Loucy (cell line): ENCODE data around the gene GUCY1A1.

Source experiments
- EZH2phosphoT487 ChIP-seq: fragments of 200-600 bp; IDR thresholded peaks from 2 replicates; pipeline ENCODE4 v1.6.1; 2018; ENCODE audit warnings: antibody characterized with exemption, mild to moderate bottlenecking, moderate library complexity, borderline replicate concordance
- TF ChIP-seq, protein P1 (sequence below): fragments of 200-600 bp; sonication (generic); conservative IDR thresholded peaks from 2 replicates; pipeline ENCODE4 v1.5.1; 2014; ENCODE audit warnings: mild to moderate bottlenecking, antibody characterized with exemption, low read length

DNA sequence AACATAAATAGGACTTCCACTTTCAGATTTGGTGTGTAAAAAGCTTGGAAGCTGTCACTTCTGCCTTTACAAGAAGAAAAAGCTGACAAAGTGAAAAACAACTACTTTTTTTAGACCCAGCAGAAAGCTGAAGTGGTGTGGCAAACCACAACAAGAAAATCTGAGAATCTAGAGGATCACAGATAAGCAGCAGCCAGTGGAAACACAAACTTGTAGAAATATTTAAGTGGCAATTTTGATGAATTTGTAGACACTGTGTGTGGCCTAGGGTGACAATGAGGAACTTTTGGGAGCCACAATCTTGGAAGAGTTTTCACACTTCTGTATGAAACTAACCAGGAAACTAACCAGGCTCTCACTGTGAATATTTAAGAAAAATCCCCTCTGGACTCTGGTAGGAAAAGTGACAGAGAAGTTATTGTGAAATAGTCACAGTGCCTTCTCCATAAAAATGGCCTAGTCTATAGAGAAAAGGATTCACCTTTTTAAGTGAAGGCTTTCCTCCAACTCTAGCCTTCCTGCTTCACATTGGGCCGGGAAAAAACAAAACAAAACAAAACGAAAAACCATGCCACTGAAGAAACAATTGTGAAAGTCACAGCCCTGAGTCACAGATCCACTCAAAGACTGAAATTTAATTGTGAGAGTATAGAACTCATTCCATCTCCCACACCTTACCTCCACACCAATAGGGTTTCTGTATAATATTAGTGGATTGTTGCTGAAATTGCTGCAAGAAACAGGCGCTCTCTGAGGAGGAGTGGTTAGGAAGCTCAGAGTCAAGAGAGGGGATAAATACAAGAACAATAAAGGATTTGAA is 26.7 kb upstream of the GUCY1A1 start:
- TF ChIP-seq, protein P1, sequence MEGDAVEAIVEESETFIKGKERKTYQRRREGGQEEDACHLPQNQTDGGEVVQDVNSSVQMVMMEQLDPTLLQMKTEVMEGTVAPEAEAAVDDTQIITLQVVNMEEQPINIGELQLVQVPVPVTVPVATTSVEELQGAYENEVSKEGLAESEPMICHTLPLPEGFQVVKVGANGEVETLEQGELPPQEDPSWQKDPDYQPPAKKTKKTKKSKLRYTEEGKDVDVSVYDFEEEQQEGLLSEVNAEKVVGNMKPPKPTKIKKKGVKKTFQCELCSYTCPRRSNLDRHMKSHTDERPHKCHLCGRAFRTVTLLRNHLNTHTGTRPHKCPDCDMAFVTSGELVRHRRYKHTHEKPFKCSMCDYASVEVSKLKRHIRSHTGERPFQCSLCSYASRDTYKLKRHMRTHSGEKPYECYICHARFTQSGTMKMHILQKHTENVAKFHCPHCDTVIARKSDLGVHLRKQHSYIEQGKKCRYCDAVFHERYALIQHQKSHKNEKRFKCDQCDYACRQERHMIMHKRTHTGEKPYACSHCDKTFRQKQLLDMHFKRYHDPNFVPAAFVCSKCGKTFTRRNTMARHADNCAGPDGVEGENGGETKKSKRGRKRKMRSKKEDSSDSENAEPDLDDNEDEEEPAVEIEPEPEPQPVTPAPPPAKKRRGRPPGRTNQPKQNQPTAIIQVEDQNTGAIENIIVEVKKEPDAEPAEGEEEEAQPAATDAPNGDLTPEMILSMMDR, result no peak
- no peak for TF ChIP-seq EZH2phosphoT487
